ENCODE measurements around the gene TTC14.

The TTC14 gene

GRCh38 chr3:180630371-180630770, 28.4 kb downstream of the TTC14 start:
- no peak for DNase-seq

- DNase-seq, result no peak
These were observed 29.4 kb downstream of the TTC14 start for GRCh38 chr3:180631317-180631716.

- DNase-seq, result no peak
These were observed 31.8 kb downstream of the TTC14 start for GRCh38 chr3:180633722-180634121.

- DNase-seq, result no peak
These were observed 39.0 kb downstream of the TTC14 start for GRCh38 chr3:180640987-180641386.

GRCh38 chr3:180646187-180646790, 44.3 kb downstream of the TTC14 start:
- no peak for DNase-seq

- no peak for DNase-seq
These were observed 54.4 kb downstream of the TTC14 start for GRCh38 chr3:180656406-180656805.

- no peak for DNase-seq
These were observed 55.1 kb downstream of the TTC14 start for GRCh38 chr3:180657094-180657493.
